GM11168 (cell line): Measurements from ENCODE around the gene CWC25.

Experiments
- in situ Hi-C: fragments of 300-500 bp; cut with MboI; formaldehyde crosslinking; loops from one replicate; pipeline ENCODE4 v1.12.0; 2022; ENCODE audit warnings: low sequenced_read_pairs; ENCODE audit not compliant: unreplicated experiment

The CWC25 gene

DNA sequence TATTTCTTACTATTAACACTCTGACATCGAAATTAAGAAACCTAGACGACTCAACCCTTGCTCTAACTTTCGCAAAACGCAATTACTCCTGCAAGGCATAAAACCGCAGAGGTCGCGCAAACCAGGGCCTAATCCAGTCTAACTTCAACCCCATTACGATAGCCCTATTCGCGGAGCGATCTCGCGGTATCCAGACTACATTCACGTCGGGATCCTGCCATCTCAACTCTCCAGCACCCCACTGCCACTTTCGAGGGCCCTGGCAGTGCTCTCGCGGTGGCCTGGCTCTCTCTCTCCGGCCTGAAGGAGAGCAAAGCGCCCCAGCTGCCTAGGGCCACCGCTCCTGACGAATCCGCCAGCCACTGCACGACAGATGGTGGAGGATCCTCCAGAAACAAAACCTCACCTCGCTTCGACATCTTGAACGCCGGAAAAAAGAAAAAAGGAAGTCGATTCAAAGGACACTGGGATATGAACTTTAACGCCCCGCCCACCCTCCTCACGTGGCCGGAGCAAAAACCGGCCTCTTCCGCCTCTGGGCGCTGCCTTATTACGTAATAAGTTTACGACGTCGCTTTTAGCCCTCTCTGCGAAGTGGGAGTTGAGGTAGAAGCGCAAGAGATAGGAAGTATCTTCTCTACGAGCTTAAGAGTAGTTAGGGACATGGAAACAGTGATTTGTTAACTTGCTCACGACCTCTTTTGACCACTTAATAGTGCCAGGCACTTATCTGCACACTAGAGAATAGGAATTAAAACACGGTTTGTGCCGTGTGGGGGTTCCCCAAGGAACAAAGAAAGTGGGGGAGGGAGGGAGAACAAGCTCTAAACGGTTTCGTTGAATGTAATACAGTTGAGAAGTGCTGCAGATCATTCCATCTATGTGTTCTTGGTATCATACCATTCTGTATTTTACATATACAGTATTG is 28.4 kb upstream of the CWC25 start, which contains the start of gene RPL23:
RPL23 (minus strand) TSS at position 430 of the 928 bp plus-strand sequence; CDS start at position 419, 11 bp downstream.
- in situ Hi-C loops = no loop called here

DNA sequence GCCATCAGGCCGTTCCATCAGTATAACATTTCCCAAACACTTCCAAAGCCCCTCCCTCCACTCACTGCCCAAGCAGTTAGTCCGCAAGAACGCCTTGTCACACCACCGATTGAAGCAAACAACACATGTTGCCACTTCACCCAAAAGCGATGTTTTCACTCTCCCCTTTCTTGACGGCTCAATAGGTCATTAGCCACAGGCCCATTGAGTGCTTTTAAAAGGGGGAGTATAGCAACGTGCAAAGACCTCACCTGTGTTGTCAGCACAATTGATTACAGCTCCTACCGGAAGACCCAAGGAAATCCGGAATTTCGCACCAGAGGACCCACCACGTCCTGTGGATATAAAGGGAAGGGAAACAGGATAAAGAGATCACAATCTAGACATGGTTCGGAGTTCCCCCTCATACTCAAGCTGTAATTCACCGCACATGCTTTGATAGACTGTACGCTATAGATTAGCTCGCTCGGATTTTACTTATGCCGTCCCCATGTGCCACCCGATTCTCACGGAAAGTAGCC is 27.7 kb upstream of the CWC25 start:
- in situ Hi-C loops = no loop called here

DNA sequence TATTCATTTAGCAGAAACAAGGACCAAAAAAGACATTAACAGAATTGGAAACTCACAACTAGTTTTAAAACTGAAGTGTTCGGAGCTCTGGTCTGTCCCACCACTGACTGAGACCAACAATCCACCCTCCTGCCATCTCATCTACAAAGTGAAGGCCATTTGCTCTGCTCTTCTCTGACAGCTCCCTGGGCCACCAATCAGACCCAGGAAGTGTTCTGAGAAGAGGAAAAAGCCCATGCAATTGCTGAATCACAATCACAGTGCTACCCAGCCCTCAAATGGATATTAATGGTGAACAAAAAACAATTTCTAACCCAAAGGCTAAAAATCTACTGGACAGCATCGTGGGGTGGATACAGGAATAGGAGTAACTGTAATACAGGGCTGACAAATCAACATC is 26.3 kb upstream of the CWC25 start:
- in situ Hi-C loops = no loop called here

DNA sequence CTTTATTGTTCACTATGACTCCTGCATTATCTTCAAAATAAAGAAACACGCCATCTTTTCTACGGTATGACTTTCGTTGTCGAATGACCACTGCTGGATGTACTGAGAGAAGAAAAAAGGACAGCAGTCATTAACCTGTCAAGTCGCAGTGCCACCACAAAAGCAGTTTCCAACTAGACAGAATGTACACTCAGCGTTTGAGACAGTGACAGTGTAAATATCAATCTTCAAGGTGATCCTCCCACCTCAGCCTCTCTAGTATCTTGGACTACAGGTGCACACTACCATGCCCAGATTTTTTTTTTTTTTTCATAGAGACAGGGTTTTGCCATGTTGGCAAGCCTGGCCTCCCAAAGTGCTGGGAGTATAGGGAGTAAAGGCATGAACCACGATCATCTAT is 25.3 kb upstream of the CWC25 start:
- in situ Hi-C loops = no loop called here

DNA sequence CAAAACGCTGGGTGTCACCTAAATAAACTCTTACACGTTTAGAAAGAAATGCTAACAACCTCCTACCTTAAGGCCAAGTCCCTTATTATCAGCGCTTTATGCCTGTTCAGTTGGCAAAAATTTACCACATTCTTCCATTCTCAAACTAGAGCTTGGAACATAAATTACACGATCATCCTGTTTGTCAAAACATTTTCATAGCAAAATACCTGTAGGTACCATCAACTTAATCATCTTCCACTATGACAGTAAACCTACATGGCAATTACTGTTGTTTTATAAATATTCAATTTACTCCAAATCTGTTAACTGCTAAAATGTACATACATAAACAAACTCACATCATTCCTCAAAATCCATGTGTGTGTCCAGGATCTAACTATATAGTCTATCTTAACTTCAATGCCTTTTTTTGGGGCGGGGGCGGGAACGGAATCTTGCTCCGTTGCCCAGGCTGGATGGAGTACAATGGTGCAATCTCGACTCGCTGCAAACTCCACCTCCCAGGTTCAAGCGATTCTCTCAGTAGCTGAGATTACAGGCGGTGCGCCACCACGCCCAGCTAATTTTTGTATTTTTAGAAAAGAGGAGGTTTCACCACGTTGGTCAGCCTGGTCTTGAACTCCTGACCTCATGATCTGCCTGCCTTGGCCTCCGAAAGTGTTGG is 24.0 kb upstream of the CWC25 start:
- in situ Hi-C loops = no loop called here

DNA sequence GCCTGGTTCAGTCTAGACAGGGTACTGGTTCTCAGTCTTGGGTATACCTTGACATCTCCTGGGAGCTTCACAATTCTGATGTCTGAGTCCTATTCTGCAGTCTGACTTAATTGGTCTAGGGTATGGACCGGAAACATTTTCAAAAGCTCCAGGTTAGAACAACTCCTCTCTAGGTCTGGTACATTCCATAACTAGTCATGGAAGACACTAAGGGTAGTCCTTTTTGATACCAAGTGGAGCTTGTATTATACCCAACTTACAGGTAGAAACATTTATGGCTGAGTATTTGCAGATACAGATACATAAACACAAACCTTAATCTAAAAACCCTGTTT is 23.4 kb upstream of the CWC25 start:
- in situ Hi-C loops = no loop called here

DNA sequence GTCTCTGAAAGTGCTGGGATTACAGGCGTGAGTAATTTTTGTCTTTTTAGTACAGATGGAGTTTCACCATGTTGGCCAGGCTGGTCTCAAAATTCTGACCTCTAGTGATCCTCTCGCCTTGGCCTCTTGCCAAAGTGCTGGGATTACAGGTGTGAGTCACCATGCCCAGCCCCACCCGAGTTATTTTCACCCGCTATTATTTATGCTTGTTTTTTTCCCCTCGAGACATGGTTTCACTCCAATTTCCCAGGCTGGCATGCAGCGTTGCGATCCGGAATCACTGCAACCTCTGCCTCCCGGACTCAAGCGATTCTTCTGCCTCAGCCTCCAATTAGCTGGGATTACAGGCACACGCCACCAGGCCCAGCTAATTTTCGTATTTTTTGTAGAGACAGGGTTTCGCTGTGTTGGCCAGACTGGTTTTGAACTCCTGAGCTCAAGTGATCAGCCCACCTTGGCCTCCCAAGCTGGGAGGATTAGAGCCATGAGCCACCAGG is 19.2 kb upstream of the CWC25 start:
- in situ Hi-C loops = no loop called here

DNA sequence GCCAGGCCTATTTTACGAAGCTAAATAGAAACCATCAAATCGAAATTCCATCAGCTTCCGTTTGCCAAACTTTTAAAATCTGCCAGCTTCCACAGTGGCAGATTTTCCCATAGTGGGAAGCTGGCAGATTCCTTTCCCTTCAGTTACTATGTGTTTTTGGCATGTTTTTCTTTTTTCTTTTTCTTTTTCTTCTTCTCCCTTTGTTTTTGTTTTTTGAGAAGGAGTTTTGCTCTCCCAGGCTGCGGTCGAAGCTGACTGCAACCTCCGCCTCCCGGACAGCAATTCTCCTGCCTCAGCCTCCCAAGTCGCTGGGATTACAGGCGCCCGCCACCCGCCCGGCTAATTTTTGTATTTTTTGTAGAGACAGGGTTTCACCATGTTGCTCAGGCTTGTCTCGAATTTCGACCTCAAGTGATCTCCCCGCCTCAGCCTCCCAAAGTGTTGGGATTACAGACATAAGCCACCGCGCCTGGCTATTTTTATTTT is 684 bp upstream of the CWC25 start:
- in situ Hi-C loops = no loop called here

DNA sequence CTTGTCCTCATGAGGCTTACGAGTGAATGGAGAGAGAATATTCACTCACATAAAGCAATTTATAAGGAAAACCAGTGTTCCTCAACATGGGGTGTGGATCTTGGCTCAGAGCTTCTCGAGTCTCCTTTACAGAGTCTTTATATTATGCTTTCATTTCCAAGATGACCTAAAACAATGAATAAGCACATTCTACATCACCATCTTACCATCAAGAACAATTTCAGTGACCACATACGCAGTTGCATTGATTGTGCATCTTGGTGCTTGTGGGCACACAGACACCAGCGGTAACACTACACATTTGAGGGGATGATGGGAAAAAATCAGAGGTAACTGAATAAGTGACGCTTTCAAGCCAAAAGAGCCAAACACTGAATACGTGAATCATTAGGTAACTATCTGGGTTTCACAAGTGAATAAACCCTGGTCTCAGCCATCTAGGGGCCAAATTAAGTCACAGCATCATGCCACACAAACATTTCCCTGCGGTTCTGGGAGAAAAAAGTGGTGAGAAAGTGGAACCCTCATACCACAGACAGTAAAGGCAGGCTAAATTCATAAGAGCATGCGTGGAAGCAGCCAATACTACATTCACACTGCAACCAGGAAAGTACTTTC is 9.4 kb downstream of the CWC25 start:
- in situ Hi-C loops = no loop called here

DNA sequence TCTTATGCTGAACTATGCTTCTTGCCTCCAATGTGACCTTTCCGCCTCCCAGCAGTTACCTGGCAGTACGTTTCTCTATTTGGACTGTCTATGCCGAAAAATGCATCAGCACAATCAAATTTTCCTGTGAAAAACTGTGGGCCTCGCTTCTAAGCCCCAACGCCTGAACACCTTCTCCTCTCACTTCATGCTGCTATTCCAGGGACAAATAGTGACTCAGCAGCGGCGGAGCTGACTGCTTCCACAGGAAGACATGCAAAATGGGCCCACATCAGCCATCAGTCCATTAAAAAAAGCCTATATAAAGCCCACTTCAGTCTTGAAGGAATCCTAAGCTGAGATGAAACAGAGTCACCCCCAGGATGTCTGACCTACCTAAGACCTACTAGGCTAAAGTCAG is 15.3 kb downstream of the CWC25 start:
- in situ Hi-C loops = no loop called here

DNA sequence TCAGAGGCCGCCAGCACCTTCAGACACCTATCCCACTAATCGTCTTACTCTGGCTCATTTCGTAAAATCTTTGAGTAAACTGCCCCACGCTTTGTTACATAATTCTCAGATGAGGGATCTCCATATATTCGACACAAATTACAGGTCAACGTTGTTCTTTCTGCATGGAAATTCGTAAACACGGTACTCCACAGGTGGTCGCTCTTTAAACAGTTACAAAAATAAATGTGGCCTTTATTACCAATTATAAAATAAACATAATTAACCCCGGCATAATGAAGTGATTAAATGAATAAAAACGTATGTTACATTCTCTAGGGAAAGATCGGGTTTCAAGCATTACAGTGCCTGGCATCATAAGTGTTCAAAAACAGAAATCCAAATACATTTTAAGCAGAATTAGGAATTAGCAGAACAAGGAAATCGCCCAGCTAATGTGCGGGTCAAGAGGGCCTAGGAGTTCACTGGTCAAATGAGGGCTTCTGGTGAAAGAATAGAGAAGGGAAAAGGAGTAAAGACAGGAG is 24.8 kb downstream of the CWC25 start:
- in situ Hi-C loops = no loop called here

DNA sequence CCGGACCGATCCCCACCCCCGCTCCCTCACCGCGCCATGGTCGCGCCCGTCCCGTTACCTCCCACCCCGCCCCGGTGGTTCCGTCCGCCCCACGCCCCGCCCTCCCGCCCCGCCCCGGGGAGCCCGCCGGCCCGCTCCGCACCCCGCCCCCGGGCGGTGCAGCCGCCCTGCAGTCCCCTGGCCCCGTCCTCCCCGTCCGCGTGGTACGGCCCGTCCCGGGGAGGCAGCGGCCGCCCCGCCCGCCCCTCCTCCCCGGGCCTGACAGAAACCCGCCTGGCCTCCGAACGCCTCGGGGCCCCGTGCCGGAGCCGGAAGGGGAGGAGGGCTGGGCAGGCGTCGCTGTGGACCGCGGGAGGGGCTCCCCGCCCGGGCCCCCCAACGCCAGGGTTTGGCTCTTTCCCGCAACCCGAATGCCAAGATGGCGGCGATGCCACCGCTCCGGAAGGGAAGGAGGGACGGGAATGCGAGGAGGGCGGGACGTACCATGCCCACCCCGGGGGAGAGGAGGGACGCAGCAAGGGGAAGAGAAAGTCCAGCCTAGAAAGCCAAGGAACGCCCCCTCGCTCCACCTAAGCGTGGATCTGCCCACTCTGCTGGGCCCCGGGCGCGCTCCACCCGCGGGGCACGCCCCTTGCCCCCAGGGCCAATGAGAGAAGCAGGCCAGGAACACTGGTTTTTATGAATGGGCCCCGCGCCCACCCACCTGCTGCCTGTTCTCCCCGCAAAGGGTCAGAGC is 25.5 kb downstream of the CWC25 start, which contains the start of gene PIP4K2B:
PIP4K2B (minus strand) TSS at position 56 of the 736 bp plus-strand sequence. CDS start 132 bp downstream, outside the sequence.
- in situ Hi-C loops = no loop called here

DNA sequence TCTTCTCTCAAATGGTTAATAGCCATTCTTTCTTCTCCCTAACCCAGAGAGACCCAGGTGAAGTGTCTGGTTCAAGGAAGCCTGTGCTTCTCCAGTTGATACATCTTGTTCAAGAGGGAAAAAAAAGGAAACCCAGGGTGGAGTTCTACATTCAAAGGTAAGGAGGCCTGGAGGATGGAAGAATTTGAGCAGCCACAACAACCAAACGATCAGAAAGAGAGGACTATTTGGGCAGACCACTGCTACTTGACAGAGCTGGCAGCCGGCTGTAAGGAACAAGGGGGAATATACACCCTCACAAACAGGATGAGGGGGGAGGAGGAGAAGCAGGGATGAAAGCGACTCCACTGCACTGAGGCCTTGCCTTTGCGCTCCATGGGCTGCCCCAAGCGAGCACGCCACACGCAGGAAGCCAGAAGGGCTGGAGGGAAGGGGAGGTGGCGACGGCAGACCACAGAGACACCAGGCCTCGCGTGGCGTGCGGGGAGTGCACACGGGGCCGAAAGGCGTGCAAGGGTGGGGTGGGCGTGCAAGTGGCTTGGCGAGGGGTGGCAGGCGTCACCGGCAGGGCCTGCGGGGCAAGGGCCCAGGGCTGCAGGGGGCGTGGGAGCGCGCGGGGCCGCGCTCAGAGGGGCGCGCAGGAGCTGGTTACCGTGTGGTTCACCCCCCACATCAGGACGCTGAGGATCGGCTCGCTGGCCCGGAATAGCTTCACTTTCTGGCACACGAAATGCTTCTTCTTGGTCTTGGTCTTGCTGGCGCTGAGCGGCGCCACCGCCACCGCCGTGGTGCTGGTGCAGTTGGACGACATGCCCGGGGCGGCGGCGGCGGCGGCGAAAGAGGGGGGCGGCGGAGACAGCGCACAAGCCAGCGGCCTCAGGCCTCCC is 26.3 kb downstream of the CWC25 start:
- in situ Hi-C loops = no loop called here

DNA sequence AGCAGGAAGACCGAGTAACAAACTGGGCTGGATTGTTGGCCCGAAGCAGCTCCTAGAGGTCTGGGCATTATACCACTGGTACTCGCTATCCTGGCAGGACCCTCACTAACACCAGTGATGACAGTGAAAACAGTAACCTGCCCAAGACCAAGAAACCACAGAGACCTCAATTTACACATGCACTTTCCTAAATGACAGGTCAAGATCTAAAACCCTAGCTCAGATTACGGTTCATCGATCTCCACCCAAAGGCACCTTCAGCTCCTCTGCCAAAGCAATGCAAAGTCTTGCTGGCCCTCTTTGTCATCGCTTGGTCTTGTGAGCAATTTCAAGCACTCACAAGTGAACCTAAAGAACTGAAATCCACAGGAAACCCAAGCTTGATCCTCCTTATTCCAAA is 27.3 kb downstream of the CWC25 start:
- in situ Hi-C loops = no loop called here

DNA sequence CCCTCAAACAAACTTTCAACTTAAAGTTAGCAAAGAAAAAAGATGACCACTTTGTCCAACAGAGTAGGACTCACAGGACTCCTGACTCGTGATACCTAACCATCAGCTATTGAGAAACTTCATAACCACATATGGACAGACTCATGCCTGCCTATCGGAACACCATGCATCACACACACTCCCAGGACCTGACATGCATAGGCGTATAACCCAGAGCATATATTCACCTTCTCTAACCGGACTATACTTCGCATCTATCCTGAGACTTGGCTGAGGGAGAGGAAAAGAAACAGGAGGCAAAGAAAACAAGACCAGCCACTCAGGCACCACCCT is 28.0 kb downstream of the CWC25 start:
- in situ Hi-C loops = no loop called here

DNA sequence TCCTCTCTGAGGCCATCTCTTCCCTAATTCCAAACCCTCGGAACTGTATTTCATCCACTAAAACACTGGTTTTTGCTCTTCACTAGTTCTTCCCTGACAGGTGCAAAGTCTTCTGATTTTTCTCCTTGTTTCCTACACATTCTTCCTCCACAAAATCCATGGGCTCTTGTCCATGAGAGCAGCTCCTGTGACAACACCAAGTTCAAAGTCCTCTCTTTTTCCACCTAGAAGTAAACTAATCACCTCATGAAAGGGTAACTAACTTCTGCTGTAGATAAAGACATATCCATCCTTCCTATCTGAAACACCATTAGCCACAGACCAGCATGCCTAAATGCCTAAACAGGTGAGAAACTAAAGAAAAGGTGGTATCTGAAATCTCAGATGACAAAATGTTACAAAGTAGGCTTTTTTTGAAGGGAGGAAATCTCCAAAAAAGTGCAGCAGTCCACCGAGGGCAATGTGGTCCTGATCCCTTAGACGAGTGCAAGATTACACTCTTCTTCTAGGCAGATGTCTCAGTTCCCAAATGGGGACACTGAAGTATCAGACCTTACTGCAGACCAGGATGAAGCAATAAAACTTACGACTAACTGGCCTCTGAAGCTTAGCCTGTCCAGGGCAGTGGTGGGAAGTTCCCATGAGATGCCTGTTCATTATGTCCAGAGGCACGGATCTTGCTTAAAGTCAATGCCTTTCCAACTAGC is 28.5 kb downstream of the CWC25 start:
- in situ Hi-C loops = no loop called here

DNA sequence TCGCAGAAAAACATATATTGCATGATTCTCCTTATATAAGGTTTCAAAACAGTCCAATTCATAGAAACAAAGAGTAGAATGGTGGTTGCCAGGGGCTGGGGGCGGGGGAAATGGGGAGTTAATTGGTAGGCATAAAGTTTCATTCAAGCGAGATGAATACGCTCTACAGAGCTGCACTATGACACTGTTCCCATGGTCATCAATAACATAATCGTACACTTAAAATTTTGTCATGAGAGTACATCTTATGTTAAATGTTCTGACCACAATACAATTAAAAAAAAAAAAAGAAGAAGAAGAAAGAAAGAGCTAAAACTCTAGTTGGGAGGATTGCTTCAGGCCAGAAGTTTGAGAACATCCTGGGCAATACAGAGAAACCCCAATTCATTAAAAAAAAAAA is 30.9 kb downstream of the CWC25 start:
- in situ Hi-C loops = no loop called here

DNA sequence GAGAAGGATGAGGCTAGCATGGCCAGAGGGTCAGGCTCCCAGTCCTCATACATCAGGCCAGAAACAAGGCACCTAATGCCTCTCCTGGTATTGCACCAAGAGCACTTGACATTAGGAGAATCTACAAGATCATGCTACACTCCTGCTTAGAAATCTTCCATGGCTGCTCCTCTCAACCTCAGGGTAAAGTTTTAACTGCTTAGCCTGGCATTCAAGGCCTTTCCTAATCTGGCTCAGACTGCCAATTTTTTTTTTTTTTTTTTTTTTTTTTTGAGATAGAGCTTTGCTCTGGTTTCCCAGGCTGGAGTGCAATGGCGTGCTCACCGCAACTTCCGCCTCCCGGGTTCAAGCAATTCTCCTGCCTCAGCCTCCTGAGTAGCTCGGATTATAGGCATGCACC is 34.0 kb downstream of the CWC25 start:
- in situ Hi-C loops = no loop called here
